Activated gamma-delta T cell (primary cell): ENCODE measurements around the gene CCDC60.

Experiments
- DNase-seq: peaks from one replicate; lab custom pipeline; 2025; lab: John Stamatoyannopoulos, UW

The CCDC60 gene

GRCh38 chr12:119446459-119446858, 111.9 kb downstream of the CCDC60 start:
- no peak for DNase-seq

DNA sequence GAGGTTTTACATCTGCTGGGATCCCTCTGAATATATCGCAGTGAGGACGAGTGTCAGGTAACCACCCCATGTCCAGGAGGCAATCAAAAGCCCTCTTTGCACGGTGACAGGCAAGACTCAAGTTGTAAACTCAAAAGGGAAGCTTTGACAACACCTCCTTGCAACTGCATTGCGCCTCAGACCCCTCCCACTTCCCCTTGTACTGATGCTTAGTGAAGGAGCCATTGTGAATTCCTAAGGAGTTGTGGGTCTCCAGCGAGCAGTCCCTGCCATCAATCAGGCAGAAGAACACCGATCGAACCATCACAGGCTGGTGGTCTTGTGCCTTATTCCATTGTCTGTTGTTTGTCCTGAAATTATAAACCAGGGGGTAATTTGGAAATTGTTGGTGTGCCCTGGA, 112.6 kb downstream of the CCDC60 start:
- no peak for DNase-seq

GRCh38 chr12:119447618-119448017, 113.1 kb downstream of the CCDC60 start:
- DNase-seq: no peak

- no peak for DNase-seq
These were observed 114.1 kb downstream of the CCDC60 start for GRCh38 chr12:119448611-119449131.

GRCh38 chr12:119450771-119451170, 116.2 kb downstream of the CCDC60 start:
- DNase-seq: no peak

DNA sequence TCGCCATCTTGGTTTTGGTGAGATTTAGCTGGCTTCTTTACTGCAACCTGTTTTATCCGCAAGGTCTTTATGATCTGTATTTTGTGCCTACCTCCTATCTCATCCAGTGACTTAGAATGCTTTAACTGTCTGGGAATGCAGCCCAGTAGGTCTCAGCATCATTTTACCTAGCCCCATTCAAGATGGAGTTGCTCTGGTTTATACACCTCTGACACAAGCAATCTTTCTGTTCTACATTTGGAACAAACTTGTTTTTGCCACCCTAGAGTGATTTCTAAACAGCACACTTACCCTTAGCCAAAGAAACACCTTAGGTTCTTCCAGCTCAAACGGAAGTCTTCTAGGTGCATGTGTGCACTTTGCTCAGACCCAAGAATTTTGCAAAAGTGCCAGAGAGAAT, 122.3 kb downstream of the CCDC60 start:
- DNase-seq: no peak

- DNase-seq: no peak
These were observed 122.7 kb downstream of the CCDC60 start for GRCh38 chr12:119457271-119457670.

GRCh38 chr12:119459481-119459880, 125.0 kb downstream of the CCDC60 start:
- DNase-seq: no peak

- no peak for DNase-seq
These were observed 126.3 kb downstream of the CCDC60 start for GRCh38 chr12:119460876-119461275.

DNA sequence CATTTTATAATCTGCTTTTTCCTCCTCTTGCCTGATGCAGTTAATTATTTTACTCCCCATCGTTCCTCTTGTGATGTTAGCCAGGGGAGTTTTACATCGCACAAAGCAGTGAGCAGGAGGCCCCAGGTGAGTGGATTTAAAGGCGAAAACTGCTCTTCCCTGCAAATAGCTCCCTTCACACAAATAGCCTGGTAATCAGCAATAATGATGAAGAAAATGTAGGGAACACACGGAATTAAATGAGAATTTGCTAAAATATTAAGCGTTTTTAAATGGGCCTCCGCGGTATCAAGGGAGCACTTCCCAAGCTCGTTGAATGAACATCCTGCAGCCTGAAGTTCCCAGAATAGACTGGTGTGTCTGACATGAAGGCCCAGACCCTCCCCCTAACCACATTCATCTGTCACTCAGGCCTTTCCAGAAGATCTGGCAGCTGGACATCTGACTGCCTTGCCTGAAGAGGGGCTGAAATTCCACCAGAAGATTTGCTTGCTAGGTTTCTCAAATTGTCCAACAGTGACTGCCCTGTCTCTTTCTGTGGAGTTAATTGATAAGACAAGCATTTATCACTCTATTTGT, 127.2 kb downstream of the CCDC60 start:
- DNase-seq: no peak

- no peak for DNase-seq
These were observed 128.8 kb downstream of the CCDC60 start for GRCh38 chr12:119463211-119463926.

DNA sequence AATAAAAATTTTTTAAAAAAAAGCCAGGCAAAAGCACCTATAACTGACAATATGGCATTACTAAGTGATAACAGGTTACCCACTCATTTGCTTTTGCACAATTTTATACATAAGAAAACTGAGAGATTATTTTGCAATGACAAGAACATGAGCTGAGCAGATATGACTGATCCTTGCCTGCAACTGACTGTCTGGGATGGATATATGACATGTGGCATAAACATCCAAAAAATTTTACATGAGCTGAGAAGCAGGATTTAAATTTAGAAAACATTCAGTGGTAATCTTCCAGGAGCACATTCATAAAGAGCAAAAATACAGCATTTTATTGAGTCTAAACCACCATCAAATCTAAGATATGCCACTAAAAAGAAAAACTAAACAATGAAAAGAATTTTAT, 133.8 kb downstream of the CCDC60 start:
- DNase-seq: no peak

DNA sequence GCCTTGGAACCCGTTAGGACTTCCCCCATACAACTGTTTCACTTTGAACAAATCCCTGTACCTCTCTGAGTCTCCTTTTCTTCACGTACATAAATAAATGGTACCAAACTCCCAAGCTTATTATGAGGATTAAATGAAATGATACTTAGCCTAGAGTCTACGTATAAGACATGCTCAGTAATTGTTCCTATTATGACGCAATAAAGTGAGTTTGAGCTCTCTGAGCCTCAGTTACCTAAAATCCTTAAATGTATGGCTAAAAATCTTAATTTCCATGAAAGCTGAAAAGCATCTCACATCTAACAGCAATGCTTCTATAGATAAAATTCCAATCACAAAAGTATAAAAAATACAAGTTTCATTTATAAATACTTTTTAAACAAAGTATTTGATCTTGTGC, 141.1 kb downstream of the CCDC60 start:
- DNase-seq: no peak

DNA sequence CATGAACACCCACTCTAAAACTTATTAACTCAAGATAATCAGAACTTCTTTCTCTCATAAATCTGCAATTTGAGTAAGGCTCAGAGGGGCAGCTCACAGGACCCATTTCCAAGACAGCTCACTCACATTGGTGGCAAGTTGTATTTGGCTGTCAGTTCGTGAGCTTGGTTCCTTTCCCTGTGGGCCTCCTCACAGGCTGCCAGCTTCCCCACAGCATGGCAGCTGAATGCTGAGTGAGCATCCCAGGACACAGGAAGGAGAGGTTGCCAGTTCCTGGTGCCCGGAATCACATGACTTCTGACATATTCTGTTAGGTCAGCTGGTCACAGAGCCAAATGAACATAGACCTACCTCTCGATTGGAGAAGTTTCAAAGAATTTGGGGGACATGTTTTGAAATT, 142.4 kb downstream of the CCDC60 start:
- DNase-seq: no peak

DNA sequence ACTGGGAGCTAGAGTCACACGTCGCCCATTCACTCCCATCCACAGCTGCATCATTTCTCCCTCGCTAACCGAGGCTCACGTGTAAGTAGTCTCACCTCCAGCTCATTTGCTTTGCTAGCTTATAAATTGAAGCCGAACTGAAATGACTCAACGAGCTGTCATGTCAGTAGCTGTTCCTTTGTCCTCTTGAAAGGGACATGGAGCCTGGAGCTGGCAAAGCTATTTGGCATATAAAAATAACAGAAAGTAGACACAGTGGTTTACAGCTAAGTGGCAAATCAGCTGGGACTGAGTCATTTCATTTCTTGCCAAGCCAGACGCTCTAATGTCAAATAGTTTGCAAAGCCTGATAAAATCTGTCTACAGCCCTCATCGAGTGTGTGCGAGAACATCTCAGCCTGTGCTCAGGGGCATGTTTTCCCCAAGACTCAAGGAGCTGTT, 144.6 kb downstream of the CCDC60 start:
- no peak for DNase-seq

GRCh38 chr12:119480551-119480950, 146.0 kb downstream of the CCDC60 start:
- DNase-seq: no peak

DNA sequence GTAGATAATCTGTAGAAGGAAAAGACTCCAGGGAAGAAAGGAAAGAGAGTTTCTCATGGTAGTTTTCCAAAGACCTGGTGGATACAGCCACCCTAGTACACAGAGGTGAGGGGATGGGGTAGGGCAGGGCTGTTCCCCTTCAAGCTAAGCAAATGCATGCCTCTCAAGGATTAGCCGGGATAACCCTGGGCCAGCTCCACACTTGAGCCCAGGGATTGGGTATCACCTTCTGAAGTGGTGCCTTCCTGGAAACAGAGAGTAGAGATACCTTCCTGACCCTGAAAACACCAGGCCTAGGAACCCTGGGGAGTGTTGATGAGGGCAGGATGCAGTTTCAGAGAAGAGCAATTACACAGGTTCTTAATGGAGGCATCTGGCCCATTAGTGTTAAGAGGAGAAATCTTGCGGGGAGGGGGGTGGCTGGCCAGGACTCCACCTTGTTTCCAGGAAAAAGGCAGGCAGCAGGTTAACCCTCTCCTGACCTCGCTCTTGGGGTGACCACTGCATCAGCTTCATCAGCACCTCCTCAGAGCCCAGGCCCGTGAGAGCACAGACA, 152.1 kb downstream of the CCDC60 start:
- DNase-seq: no peak

DNA sequence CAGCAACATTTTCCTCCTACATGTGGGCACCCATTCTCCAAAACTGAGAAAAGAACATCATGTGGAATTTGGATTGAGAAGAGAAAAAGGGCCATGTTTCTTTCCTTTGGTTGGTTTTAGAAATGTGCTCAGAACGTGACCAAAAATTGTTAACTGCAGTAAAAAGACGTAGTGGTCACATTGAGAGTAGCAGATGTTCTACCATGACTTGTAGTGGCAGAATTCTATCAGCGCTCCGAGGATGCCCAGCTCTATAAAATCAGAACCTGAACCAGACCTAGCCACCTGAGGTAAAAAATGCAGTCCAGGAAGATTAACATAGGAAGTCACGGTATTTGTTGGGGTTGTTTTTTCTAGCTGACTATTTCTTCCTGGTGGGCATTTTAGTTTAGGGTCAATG, 157.3 kb downstream of the CCDC60 start:
- no peak for DNase-seq

DNA sequence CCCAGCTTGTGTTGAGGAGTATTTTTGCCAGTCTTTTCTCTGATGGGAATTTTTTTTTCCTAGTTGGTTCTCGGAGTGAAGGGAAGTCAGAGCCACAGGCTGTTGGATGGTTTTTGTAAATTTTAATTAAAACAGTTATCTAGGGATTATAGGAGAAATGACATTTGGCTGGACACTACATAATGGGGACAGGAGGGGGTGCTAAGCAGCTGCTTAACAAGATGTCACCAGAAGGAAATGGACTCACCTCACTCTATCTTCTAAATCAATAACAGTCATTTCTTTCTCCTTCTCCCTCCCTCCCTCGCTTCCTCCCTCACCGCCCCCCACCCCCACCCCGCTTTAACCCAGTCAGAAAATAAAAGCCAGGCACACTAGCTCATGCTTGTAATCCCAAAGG, 165.7 kb downstream of the CCDC60 start:
- no peak for DNase-seq

GRCh38 chr12:119501052-119501451, 166.5 kb downstream of the CCDC60 start:
- no peak for DNase-seq

DNA sequence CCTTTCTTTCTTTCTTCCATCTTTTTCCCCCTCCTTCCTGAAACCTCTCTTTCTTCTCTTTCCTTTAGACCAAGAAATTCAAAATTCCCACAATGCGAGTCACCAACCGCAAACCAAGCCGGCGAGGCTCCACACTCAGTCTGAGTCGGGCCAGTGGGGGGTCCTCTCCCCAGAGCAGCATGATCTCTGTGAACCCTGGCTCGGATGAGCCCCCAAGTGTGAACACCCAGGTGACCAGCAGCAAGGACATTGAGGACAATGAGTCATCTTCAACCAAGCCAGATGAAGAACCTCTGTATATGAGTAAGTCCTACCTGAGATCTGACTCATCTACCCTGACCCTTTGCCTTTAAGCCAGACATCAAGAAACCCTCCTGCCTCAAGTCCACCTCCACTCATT, 170.5 kb downstream of the CCDC60 start:
- no peak for DNase-seq

DNA sequence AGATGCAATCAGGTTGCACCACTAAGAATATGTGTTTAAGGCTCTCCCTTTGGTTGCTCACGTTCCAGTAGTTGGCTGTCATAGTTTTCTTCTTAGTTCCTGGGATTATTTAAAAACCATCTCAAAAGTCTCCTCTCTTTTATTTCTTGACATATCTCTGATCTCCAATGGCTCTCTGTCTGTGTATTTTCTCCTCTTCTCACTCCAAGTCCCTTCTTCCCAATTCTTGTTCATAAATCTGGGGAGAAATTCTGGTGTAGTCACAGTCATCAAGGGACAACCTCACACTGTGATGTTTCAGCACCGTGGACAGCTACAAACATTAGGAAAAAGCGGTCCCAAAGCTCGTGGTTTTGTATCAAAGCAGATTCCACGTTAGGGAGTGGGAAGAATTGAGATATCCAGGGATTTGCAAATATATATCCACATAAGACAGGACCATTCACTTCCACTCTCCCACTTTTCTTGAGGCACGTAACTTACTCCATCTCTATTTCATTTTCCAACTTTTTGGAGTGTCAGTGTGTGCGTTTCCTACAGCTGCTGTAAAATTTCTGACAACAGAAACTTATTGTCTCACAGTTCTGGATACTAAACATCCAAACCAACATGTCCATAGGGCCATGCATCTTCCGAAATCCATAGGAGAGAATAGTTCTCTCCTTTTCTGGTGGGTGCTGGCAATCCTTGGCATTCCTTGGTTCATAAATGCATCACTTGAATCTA, 178.4 kb downstream of the CCDC60 start:
- no peak for DNase-seq

DNA sequence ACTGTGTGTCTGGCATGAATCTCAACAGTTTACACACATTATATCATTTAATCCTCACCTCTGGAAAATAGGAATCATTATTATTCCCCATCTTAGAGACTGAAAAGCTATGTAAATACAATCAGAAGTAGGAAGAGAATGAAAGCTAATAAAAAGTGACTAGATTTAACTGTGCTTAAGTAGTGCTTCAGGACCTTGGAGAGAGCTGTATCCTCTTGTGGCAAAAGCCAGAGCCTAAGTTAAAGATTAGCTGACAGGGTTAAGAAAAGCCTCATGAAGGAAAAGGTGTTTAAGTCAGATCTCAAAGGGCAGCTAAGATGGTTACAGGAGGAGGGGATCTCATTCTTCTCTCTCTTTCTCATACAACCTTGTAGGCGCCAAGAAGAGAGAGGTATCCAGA, 193.7 kb downstream of the CCDC60 start:
- no peak for DNase-seq
